ENCODE results near the gene RGS4.

DNA sequence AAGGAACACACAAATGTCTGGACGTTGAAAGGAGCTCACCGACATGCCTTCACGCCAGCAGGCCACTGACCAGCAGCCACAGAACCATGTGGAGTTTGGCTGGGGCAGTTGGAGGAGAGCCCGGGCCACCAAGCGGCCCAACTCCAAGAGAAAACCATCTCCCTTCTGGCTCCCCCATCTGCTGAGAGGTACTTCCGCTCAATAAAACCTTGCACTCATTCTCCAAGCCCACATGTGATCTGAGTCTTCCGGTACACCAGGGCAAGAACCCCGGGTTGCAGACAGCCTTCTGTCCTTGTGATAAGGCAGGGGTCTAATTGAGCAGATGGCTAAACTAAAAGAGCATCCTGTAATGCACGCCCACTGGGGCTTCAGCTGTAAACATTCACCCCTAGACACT lies 24.4 kb downstream of the RGS4 start:
- no peak for TF ChIP-seq GATA2 (IDR thresholded peaks at IDR 0.05; ENCODE audit: low read depth, low read length)
- TF ChIP-seq GATA3 (IDR thresholded peaks at IDR 0.05; ENCODE audit: low read depth, low read length): no peak

All from SH-SY5Y (cell line).